Germinal center (tissue), 1 donor: ENCODE data around the gene TEX2.
"Not testable (repeated sequence)": the region's sequence is repeated elsewhere in the genome, so short reads cannot be mapped to it uniquely, and the experiment has no call there.

Experiments
- DNase-seq: peaks from one replicate; pipeline ENCODE4 v3.0.0; 2012; ENCODE audit warnings: mixed read lengths, low spot score

TEX2 gene

GRCh38 chr17:64180089-64181073, 82.7 kb downstream of the TEX2 start:
- DNase-seq, result no peak

- not testable (repeated sequence) for DNase-seq
Observed at GRCh38 chr17:64179024-64179423, 84.0 kb downstream of the TEX2 start.

- no peak for DNase-seq
Observed at GRCh38 chr17:64178011-64178825, 84.8 kb downstream of the TEX2 start.

- DNase-seq, result no peak
Observed at GRCh38 chr17:64177311-64178010, 85.6 kb downstream of the TEX2 start.

GRCh38 chr17:64176556-64176955, 86.5 kb downstream of the TEX2 start:
- no peak for DNase-seq

GRCh38 chr17:64174686-64175456, 88.2 kb downstream of the TEX2 start:
- no peak for DNase-seq

- DNase-seq, result no peak
Observed at GRCh38 chr17:64173646-64174045, 89.4 kb downstream of the TEX2 start.

GRCh38 chr17:64172510-64172909, 90.5 kb downstream of the TEX2 start:
- DNase-seq, result no peak

GRCh38 chr17:64171041-64171440, 92.0 kb downstream of the TEX2 start:
- no peak for DNase-seq

GRCh38 chr17:64170286-64170685, 92.8 kb downstream of the TEX2 start:
- DNase-seq, result no peak

GRCh38 chr17:64167666-64168065, 95.4 kb downstream of the TEX2 start:
- DNase-seq, result not testable (repeated sequence)

- DNase-seq, result no peak
Observed at GRCh38 chr17:64166876-64167275, 96.2 kb downstream of the TEX2 start.

GRCh38 chr17:64165347-64165746, 97.7 kb downstream of the TEX2 start:
- no peak for DNase-seq

- DNase-seq, result no peak
Observed at GRCh38 chr17:64164596-64165285, 98.3 kb downstream of the TEX2 start.

- no peak for DNase-seq
Observed at GRCh38 chr17:64163468-64163867, 99.6 kb downstream of the TEX2 start.

GRCh38 chr17:64162554-64162953, 100.5 kb downstream of the TEX2 start:
- DNase-seq, result no peak

- no peak for DNase-seq
Observed at GRCh38 chr17:64161380-64162176, 101.5 kb downstream of the TEX2 start.

- no peak for DNase-seq
Observed at GRCh38 chr17:64160378-64160777, 102.7 kb downstream of the TEX2 start.

- DNase-seq, result no peak
Observed at GRCh38 chr17:64158831-64159590, 104.0 kb downstream of the TEX2 start.
